K562 (cell line): ENCODE measurements around the gene ZC3H10. TPM values are rescaled to one million over a fixed set of nuclear protein-coding genes. Genes with fewer than 3 reads are reported as not detected.

ENCODE experiments used
- ATAC-seq: fragments of 200-7000 bp; cut with Tn5 transposase; 3 replicates; pipeline ENCODE4 v1.9.1; 2020; ENCODE audit warnings: moderate library complexity
- BruUV-seq: library from RNA; stranded (reverse); fragments of 400-500 nt; replicated peaks from 2 replicates; lab custom pipeline; 2021; lab: Mats Ljungman, UMichigan
- CTCF ChIA-PET: fragments of 300-600 bp; formaldehyde crosslinking; extraction: SDS; loops from one replicate; lab custom pipeline; 2021; ENCODE audit warnings: low intra/inter-chr PET ratio; lab: Yijun Ruan, JAX
- POLR2A ChIA-PET: fragments of 300-600, 350-650 bp; sonication (Branson Sonifier 250); formaldehyde crosslinking; extraction: SDS; loops from one replicate; lab custom pipeline; 2021; ENCODE audit warnings: antibody characterized with exemption, inconsistent platforms; lab: Yijun Ruan, JAX
- DNase-seq, 4 experiments: peaks; one replicate each; pipeline versions ENCODE4 v3.0.0 to v3.0.0-alpha.2; 2011 to 2018; ENCODE audit warnings: low spot score in 3 of 4, mixed read lengths in 3 of 4; ENCODE audit errors: extremely low read depth in 1 of 4
- FAIRE-seq: peaks from 2 replicates; lab custom pipeline; 2011; peaks lifted over from hg19 to GRCh38; lab: Jason Lieb, UNC
- H2AFZ ChIP-seq: 2 replicates; pipeline ENCODE4 v1.6.0; 2011; ENCODE audit warnings: low read depth, low read length, control low read depth, inconsistent platforms
- H3K27ac ChIP-seq: fragments of 200-600 bp; 3 replicates; pipeline ENCODE4 v1.8.0; 2011; ENCODE audit warnings: low read depth, mild to moderate bottlenecking, control low read depth, inconsistent platforms, low read length, moderate library complexity, mixed read lengths; ENCODE audit errors: extremely low read depth
- H3K27me3 ChIP-seq, 2 experiments: fragments of 300-600 bp in 1 of 2; 2 replicates in 1 of 2; 3 replicates in 1 of 2; pipeline versions ENCODE4 v1.6.0 to v1.8.0; 2011; ENCODE audit warnings: inconsistent platforms in 2 of 2, low read length in 2 of 2, mild to moderate bottlenecking in 1 of 2, mixed read lengths in 1 of 2, moderate library complexity in 1 of 2; ENCODE audit not compliant: control insufficient read depth in 2 of 2, insufficient read depth in 2 of 2
- H3K36me3 ChIP-seq: fragments of 300-600 bp; 3 replicates; pipeline ENCODE4 v1.8.0; 2011; ENCODE audit warnings: mild to moderate bottlenecking, low read length, inconsistent platforms; ENCODE audit not compliant: control insufficient read depth, insufficient read depth
- H3K4me1 ChIP-seq, 2 experiments: fragments of 200-600 bp in 1 of 2; replicated peaks in 1 of 2; 2 replicates in 1 of 2; 3 replicates in 1 of 2; pipeline versions ENCODE4 v1.5.1 to v1.8.0; 2011; ENCODE audit warnings: inconsistent platforms in 2 of 2, low read length in 2 of 2, mild to moderate bottlenecking in 1 of 2, mixed read lengths in 1 of 2, moderate library complexity in 1 of 2; ENCODE audit not compliant: control insufficient read depth in 2 of 2, insufficient read depth in 2 of 2
- H3K4me2 ChIP-seq: 2 replicates; pipeline ENCODE4 v1.6.1; 2011; ENCODE audit warnings: low read length, control low read depth, inconsistent platforms, mixed read lengths; ENCODE audit not compliant: insufficient read depth
- H3K4me3 ChIP-seq: fragments of 200-600 bp; sonication (generic), shearing (Covaris generic); 2 replicates; pipeline ENCODE4 v1.5.1; 2016; ENCODE audit warnings: control low read depth, inconsistent platforms
- H3K79me2 ChIP-seq: fragments of 200-600 bp; 3 replicates; pipeline ENCODE4 v1.8.0; 2011; ENCODE audit warnings: low read length, inconsistent platforms; ENCODE audit not compliant: control insufficient read depth, insufficient read depth
- H3K9ac ChIP-seq, 2 experiments: 2 replicates each; pipeline versions ENCODE4 v1.6.0 to v1.6.1; 2011; ENCODE audit warnings: low read depth in 2 of 2, low read length in 2 of 2, control low read depth in 1 of 2, inconsistent platforms in 1 of 2, mild to moderate bottlenecking in 1 of 2, mixed read lengths in 1 of 2; ENCODE audit not compliant: insufficient read depth in 1 of 2
- H3K9me1 ChIP-seq: one replicate; pipeline ENCODE4 v1.6.0; 2011; ENCODE audit warnings: inconsistent platforms, mild to moderate bottlenecking, low read length, moderate library complexity; ENCODE audit not compliant: control insufficient read depth, insufficient read depth
- H3K9me3 ChIP-seq: replicated peaks from 2 replicates; pipeline ENCODE4 v1.5.1; 2011; ENCODE audit warnings: low read depth, low read length, inconsistent platforms; ENCODE audit not compliant: control insufficient read depth, insufficient read depth
- H4K20me1 ChIP-seq: replicated peaks from 2 replicates; pipeline ENCODE4 v1.6.1; 2011; ENCODE audit warnings: low read length, inconsistent platforms, mixed read lengths; ENCODE audit not compliant: control insufficient read depth, insufficient read depth
- CEBPB ChIP-seq: fragments of 450-650 bp; IDR thresholded peaks from 2 replicates; pipeline ENCODE4 v1.6.1; 2016; ENCODE audit warnings: missing genetic modification characterization, missing compliant biosample characterization
- COPS2 ChIP-seq: fragments of 450-650 bp; conservative IDR thresholded peaks from 2 replicates; pipeline ENCODE4 v1.6.1; 2016; ENCODE audit warnings: mild to moderate bottlenecking, moderate library complexity
- ETV6 ChIP-seq, 3 experiments: fragments of 150-350 bp in 1 of 3; sonication (generic) in 1 of 3; formaldehyde crosslinking in 1 of 3; IDR thresholded peaks; 2 replicates each; pipeline versions ENCODE4 v1.6.1 to v1.8.0; 2014 to 2022; ENCODE audit warnings: borderline replicate concordance in 2 of 3, low read depth in 2 of 3, antibody characterized with exemption in 1 of 3, low read length in 1 of 3, mild to moderate bottlenecking in 1 of 3, missing genetic modification reagents in 1 of 3
- FOSL1 ChIP-seq: fragments of 200-800 bp; sonication (Bioruptor generic); conservative IDR thresholded peaks from 2 replicates; pipeline ENCODE4 v1.6.1; 2016; ENCODE audit warnings: missing genetic modification characterization, missing compliant biosample characterization
- MCM5 ChIP-seq: fragments of 450-650 bp; IDR thresholded peaks from 2 replicates; pipeline ENCODE4 v1.6.1; 2016; ENCODE audit warnings: low read depth
- NCOA4 ChIP-seq: fragments of 450-650 bp; IDR thresholded peaks from 2 replicates; pipeline ENCODE4 v1.6.1; 2018; ENCODE audit warnings: mild to moderate bottlenecking; ENCODE audit not compliant: partially characterized antibody
- NFRKB ChIP-seq: fragments of 450-650 bp; IDR thresholded peaks from 2 replicates; pipeline ENCODE4 v1.6.1; 2016; ENCODE audit warnings: low read depth
- PHB ChIP-seq: fragments of 250-450 bp; sonication (Bioruptor Pico); IDR thresholded peaks from 2 replicates; pipeline ENCODE4 v1.5.0; 2021
- POLR2A ChIP-seq: fragments of 450-650 bp; conservative IDR thresholded peaks from 2 replicates; pipeline ENCODE4 v1.6.1; 2016
- RBFOX2 ChIP-seq: fragments of 200-400 bp; formaldehyde crosslinking; IDR thresholded peaks from 2 replicates; pipeline ENCODE4 v1.6.1; 2017; ENCODE audit warnings: low read depth, mild to moderate bottlenecking, low read length, moderate library complexity
- RBM34 ChIP-seq: fragments of 200-400 bp; formaldehyde crosslinking; IDR thresholded peaks from 2 replicates; pipeline ENCODE4 v1.6.1; 2018; ENCODE audit warnings: low read length, borderline replicate concordance; ENCODE audit not compliant: insufficient read depth
- SMAD2 ChIP-seq: fragments of 150-350 bp; IDR thresholded peaks from 2 replicates; pipeline ENCODE4 v1.6.1; 2014; ENCODE audit warnings: low read depth, mild to moderate bottlenecking, low read length
- TAF7 ChIP-seq: fragments of 450-650 bp; IDR thresholded peaks from 2 replicates; pipeline ENCODE4 v1.6.1; 2016; ENCODE audit warnings: missing genetic modification characterization, missing compliant biosample characterization
- THRB ChIP-seq: fragments of 450-650 bp; formaldehyde crosslinking; conservative IDR thresholded peaks from 2 replicates; pipeline ENCODE4 v1.4.0; 2022; ENCODE audit warnings: mild to moderate bottlenecking, missing genetic modification characterization
- TRIM28 ChIP-seq: fragments of 450-650 bp; IDR thresholded peaks from 2 replicates; pipeline ENCODE4 v1.6.1; 2017
- ZFP91 ChIP-seq: sonication (generic); formaldehyde crosslinking; IDR thresholded peaks from 2 replicates; pipeline ENCODE4 v1.8.0; 2022; ENCODE audit warnings: mild to moderate bottlenecking, missing genetic modification reagents
- ZNF586 ChIP-seq: fragments of 450-650 bp; formaldehyde crosslinking; conservative IDR thresholded peaks from 2 replicates; pipeline ENCODE4 v1.4.0; 2020; ENCODE audit warnings: mild to moderate bottlenecking, moderate library complexity
- ZNF740 ChIP-seq, 3 experiments: fragments of 200-800 bp in 1 of 3; sonication (Bioruptor generic) in 1 of 3; sonication (generic) in 1 of 3; formaldehyde crosslinking in 1 of 3; IDR thresholded peaks; 2 replicates each; pipeline versions ENCODE4 v1.6.1 to v1.8.0; 2016 to 2022; ENCODE audit warnings: mild to moderate bottlenecking in 2 of 3, missing compliant biosample characterization in 2 of 3, missing genetic modification characterization in 2 of 3, missing genetic modification reagents in 1 of 3
- WGBS: fragments of 100-300 bp; shearing (Covaris generic); methylation state at CpG from one replicate; pipeline ENCODE4 v1.1.6; 2016; ENCODE audit warnings: low coverage, mixed read lengths; ENCODE audit not compliant: insufficient coverage; ENCODE audit errors: missing lambda C conversion rate; 5-methylcytosine and 5-hydroxymethylcytosine counted together
- in situ Hi-C: fragments of 300-500 bp; cut with MboI; formaldehyde crosslinking; loops from 4 replicates; pipeline ENCODE4 v1.15.0; 2018; ENCODE audit warnings: inconsistent platforms, mixed read lengths
- intact Hi-C: fragments of 100-400 bp; cut with micrococcal nuclease; formaldehyde crosslinking; loops from 2 replicates; pipeline ENCODE4 v1.14.2; 2022
- polyA plus RNA-seq, 8 experiments: library from polyadenylated mRNA; depleted of rRNA in 4 of 8; stranded (reverse) in 5 of 8; unstranded in 3 of 8; fragments of >200 nt; fragmentation: Nextera tagmentation in 2 of 8; fragmentation: Illumina TruSeq in 1 of 8; extraction: Ambion mirVana in 2 of 8; extraction: Trizol in 1 of 8; gene quantifications; 2 replicates each; pipeline versions ENCODE4 v1.2.1 to v1.2.3, GENCODE V29; 2011 to 2014; ENCODE audit warnings: inconsistent platforms in 1 of 8, missing spikeins in 1 of 8
- total RNA-seq, 7 experiments: library from RNA; depleted of rRNA in 6 of 7; stranded (reverse); fragments of >200 nt in 6 of 7; fragmentation: Illumina TruSeq in 2 of 7; extraction: Trizol in 2 of 7; gene quantifications; 2 replicates each; pipeline versions ENCODE4 v1.2.1 to v1.2.3, GENCODE V29; 2011 to 2021; ENCODE audit warnings: low replicate concordance in 1 of 7

The ZC3H10 gene
- total and polyA plus RNA-seq, 9 of the 15 experiments (the other 6 are each of a cell fraction or from before 2014, with no cell fraction given), result 0.31 to 4.1 (median 1.6) TPM

GRCh38 chr12:56099787-56100186, 18.3 kb upstream of the ZC3H10 start:
- no peak overlapping the region for H3K4me2 ChIP-seq
- H2AFZ ChIP-seq, result no peak overlapping the region
- no peak overlapping the region for H3K27ac ChIP-seq
- no peaks in the 10 kb centered on the region for H3K27me3 ChIP-seq
- no peaks in the 10 kb centered on the region for H4K20me1 ChIP-seq
- DNase-seq, result no peak
- in situ Hi-C loops (no loop called here), intact Hi-C loops (no loop called here)
- no peak overlapping the region for H3K4me3 ChIP-seq
- H3K4me1 ChIP-seq, result peaks cover 8 to 12% of the 10 kb centered on the region in 2 experiments
- no peak overlapping the region for H3K9ac ChIP-seq
- FAIRE-seq, result no peak
- 76% methylated on average over 4 of the region's 4 CpGs for WGBS
- TF ChIP-seq POLR2A, result no peak
- no peak for TF ChIP-seq ETV6 (IDR thresholded peaks at IDR 0.05; ENCODE audit: borderline replicate concordance in 1 of 2, low read depth in 2 of 2, low read length in 1 of 2)
- no peak for TF ChIP-seq ETV6 (CRISPR knock-in tag; IDR thresholded peaks at IDR 0.05; ENCODE audit: borderline replicate concordance)
- no peak for TF ChIP-seq MCM5
- no peak for TF ChIP-seq RBFOX2
- TF ChIP-seq SMAD2, result no peak
- TF ChIP-seq CEBPB (tag), result no peak
- no peak for TF ChIP-seq NCOA4
- no peak for TF ChIP-seq TAF7
- no peak for TF ChIP-seq PHB (CRISPR knock-in tag)
- no peak for TF ChIP-seq FOSL1 (tag)
- TF ChIP-seq TRIM28, result no peak
- TF ChIP-seq NFRKB, result no peak
- no peak for TF ChIP-seq RBM34
- no peak for TF ChIP-seq ZFP91 (CRISPR knock-in tag)
- TF ChIP-seq ZNF586 (CRISPR knock-in tag), result no peak
- no peak for TF ChIP-seq THRB (CRISPR knock-in tag)
- TF ChIP-seq ZNF740 (CRISPR knock-in tag; IDR thresholded peaks at IDR 0.05), result no peak
- TF ChIP-seq ZNF740 (tag; IDR thresholded peaks at IDR 0.05), result no peak
- no peak for TF ChIP-seq COPS2
- ChIA-PET CTCF (no interaction called here), POLR2A (no interaction called here)
- no peaks in the 10 kb centered on the region for H3K9me3 ChIP-seq
- ATAC-seq, result no peak
- H3K9me1 ChIP-seq, result no peaks in the 10 kb centered on the region
- H3K36me3 ChIP-seq, result no peaks in the 10 kb centered on the region; the same call in 2 of the 3 replicates
- no TSS peak for BruUV-seq
- H3K79me2 ChIP-seq, result peaks cover 9% of the 10 kb centered on the region
